GM21825 (cell line): ENCODE measurements around the gene ASGR1.

Experiments used
- ATAC-seq: cut with Tn5 transposase; IDR thresholded peaks from one replicate; pipeline ENCODE4 v1.9.1; 2021; ENCODE audit warnings: mild to moderate bottlenecking, moderate library complexity; ENCODE audit not compliant: unreplicated experiment

The ASGR1 gene

GRCh38 chr17:7216242-7217112 is 37.3 kb upstream of the ASGR1 start:
- no peak for ATAC-seq

GRCh38 chr17:7215652-7216180 is 36.5 kb upstream of the ASGR1 start:
- ATAC-seq, result no peak

GRCh38 chr17:7215136-7215638 is 36.0 kb upstream of the ASGR1 start:
- no peak for ATAC-seq

GRCh38 chr17:7214300-7215135 is 35.3 kb upstream of the ASGR1 start:
- peak; percentile 74 for ATAC-seq

GRCh38 chr17:7213895-7214299 is 34.7 kb upstream of the ASGR1 start:
- ATAC-seq, result no peak

- no peak for ATAC-seq
Measured at GRCh38 chr17:7211491-7212273, 32.5 kb upstream of the ASGR1 start.

GRCh38 chr17:7208754-7209460 is 29.7 kb upstream of the ASGR1 start:
- ATAC-seq, result no peak

- no peak for ATAC-seq
Measured at GRCh38 chr17:7208027-7208571, 28.9 kb upstream of the ASGR1 start.

- ATAC-seq, result no peak
Measured at GRCh38 chr17:7207120-7208001, 28.2 kb upstream of the ASGR1 start.

- ATAC-seq, result no peak
Measured at GRCh38 chr17:7205561-7205960, 26.4 kb upstream of the ASGR1 start.

GRCh38 chr17:7204828-7205461 is 25.8 kb upstream of the ASGR1 start:
- ATAC-seq, result peak; percentile 75

GRCh38 chr17:7204336-7204735 is 25.2 kb upstream of the ASGR1 start:
- no peak for ATAC-seq

GRCh38 chr17:7203391-7203790 is 24.2 kb upstream of the ASGR1 start:
- ATAC-seq, result no peak

GRCh38 chr17:7196651-7197401 is 17.7 kb upstream of the ASGR1 start:
- ATAC-seq, result no peak

GRCh38 chr17:7195971-7196370 is 16.8 kb upstream of the ASGR1 start:
- no peak for ATAC-seq

GRCh38 chr17:7192271-7192937 is 13.2 kb upstream of the ASGR1 start:
- ATAC-seq, result no peak
